ENCODE results near the gene AKAP9.
"Not testable (repeated sequence)": the region's sequence is repeated elsewhere in the genome, so short reads cannot be mapped to it uniquely, and the experiment has no call there.

Gene AKAP9

DNA sequence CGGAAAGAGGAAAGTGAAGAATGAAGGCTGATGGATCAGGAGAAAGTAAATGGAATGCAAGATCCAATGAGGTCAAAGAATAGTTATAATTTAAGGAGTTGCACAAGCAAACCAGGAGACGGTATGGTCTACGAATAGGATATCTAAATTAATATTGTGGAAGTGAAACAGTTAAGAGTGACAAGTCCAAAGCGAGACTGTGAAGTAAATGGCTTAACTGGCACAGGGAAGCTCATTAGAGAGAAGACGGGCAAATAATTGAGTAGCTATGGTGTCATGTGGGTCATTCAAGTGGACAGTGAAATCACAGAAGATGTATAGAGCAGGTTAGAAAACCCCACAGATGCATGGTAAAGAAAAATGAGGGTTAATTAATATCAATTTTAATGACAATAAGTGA, 190.4 kb downstream of the AKAP9 start:
- H3K4me3 ChIP-seq (ENCODE audit: low read length) = no peak overlapping the region
- peaks cover 4% of the 10 kb centered on the region for H3K4me1 ChIP-seq (ENCODE audit: control insufficient read depth, insufficient read depth, low read length)
- H3K36me3 ChIP-seq (ENCODE audit: control insufficient read depth, insufficient read depth, low read length) = peaks cover 5% of the 10 kb centered on the region
- no peaks in the 10 kb centered on the region for H3K27me3 ChIP-seq (ENCODE audit: control insufficient read depth, insufficient read depth, low read length)
- no peak overlapping the region for H3K9ac ChIP-seq (ENCODE audit: low read length)
- no peaks in the 10 kb centered on the region for H3K9me3 ChIP-seq (ENCODE audit: control insufficient read depth, low read length)

DNA sequence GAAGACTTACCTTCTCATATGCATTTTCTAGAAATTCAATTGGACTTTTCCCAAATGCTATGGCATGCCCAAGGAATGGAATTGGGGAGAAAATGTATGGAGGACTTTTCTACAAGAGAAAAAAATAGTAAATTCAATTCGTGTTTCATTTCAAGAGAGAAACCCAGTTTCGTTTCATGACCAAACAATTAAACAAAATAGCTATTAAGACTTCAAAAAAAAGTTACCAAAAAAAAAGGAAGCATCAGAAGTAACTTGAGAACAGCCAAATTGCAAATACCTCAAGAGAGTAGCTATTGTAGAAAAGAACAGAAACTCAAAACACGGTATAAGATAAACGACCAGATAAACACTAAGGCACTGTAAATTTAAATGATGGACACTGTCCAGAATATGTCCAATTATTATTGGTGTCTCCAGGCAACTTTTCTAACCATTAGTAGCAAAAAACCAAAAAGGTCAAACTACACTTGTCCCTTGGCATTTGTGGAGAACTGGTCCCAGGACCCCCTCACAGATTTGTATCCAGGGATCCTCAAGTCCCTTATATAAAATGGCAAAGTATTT, 191.2 kb downstream of the AKAP9 start:
- Histone ChIP-seq H3K4me3 (ENCODE audit: low read length) (no peak overlapping the region), H3K4me1 (ENCODE audit: control insufficient read depth, insufficient read depth, low read length) (peaks cover 4% of the 10 kb centered on the region), H3K9me3 (ENCODE audit: control insufficient read depth, low read length) (no peaks in the 10 kb centered on the region), H3K36me3 (ENCODE audit: control insufficient read depth, insufficient read depth, low read length) (peaks cover 5% of the 10 kb centered on the region), H3K9ac (ENCODE audit: low read length) (no peak overlapping the region), H3K27me3 (ENCODE audit: control insufficient read depth, insufficient read depth, low read length) (no peaks in the 10 kb centered on the region)

DNA sequence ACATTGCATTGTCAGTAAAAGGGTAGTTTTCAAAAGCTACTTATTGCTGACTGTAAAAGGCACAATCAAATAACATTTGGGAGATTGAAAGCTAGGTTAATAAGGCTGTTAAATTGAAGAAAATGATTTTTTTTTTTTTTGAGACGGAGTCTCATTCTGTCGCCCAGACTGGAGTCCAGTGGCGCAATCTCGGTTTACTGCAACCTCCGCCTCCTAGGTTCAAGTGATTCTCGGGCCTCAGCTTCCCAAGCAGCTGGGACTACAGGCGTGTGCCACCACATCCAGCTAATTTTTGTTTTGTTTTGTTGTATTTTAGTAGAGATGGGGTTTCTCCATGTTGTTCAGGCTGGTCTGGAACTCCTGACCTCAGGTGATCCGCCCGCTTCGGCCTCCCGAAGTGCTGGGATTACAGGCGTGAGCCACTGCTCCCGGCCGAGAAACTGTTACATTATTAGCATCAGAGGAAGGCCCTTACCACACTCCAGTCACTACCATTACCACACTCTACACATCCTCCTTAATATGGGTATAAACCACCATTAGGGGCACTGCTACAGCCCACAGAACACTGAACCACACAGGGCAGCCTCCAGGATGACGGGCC, 192.6 kb downstream of the AKAP9 start:
- Histone ChIP-seq H3K36me3 (ENCODE audit: control insufficient read depth, insufficient read depth, low read length) (no peaks in the 10 kb centered on the region), H3K4me1 (ENCODE audit: control insufficient read depth, insufficient read depth, low read length) (peaks cover 4% of the 10 kb centered on the region), H3K27me3 (ENCODE audit: control insufficient read depth, insufficient read depth, low read length) (no peaks in the 10 kb centered on the region), H3K9ac (ENCODE audit: low read length) (peak overlapping the region; percentile 94), H3K4me3 (ENCODE audit: low read length) (peak overlapping the region; percentile 96), H3K9me3 (ENCODE audit: control insufficient read depth, low read length) (no peaks in the 10 kb centered on the region)

DNA sequence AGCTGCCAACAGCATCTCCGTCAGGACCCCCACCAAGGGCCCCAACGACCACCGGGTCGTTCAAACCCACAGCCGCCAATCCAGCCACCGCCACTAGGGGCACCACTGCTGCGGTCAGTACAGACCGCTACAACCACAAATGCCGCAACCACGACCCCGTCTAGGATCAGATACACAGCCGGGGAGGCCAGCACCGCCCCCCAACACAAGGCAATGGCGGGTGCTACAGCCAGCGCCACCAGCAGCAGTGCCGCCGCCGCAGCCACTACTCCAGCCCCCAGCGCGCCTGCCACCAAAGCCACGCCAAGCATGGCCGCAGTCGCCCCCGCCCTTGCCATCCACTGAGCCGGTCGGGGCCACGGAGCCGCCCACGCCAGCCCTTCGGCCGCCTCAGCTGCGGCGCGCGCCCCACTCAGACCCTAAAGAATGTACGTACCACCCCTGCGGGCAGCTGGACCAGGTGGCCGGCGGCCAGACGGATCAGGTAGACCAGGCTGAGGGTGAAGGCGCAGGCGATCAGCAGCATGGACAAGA, 193.1 kb downstream of the AKAP9 start:
- Histone ChIP-seq H3K27me3 (ENCODE audit: control insufficient read depth, insufficient read depth, low read length) (no peaks in the 10 kb centered on the region), H3K4me1 (ENCODE audit: control insufficient read depth, insufficient read depth, low read length) (peaks cover 4% of the 10 kb centered on the region), H3K9ac (ENCODE audit: low read length) (peak overlapping the region; percentile 94), H3K9me3 (ENCODE audit: control insufficient read depth, low read length) (no peaks in the 10 kb centered on the region), H3K4me3 (ENCODE audit: low read length) (peak overlapping the region; percentile 96), H3K36me3 (ENCODE audit: control insufficient read depth, insufficient read depth, low read length) (no peaks in the 10 kb centered on the region)

DNA sequence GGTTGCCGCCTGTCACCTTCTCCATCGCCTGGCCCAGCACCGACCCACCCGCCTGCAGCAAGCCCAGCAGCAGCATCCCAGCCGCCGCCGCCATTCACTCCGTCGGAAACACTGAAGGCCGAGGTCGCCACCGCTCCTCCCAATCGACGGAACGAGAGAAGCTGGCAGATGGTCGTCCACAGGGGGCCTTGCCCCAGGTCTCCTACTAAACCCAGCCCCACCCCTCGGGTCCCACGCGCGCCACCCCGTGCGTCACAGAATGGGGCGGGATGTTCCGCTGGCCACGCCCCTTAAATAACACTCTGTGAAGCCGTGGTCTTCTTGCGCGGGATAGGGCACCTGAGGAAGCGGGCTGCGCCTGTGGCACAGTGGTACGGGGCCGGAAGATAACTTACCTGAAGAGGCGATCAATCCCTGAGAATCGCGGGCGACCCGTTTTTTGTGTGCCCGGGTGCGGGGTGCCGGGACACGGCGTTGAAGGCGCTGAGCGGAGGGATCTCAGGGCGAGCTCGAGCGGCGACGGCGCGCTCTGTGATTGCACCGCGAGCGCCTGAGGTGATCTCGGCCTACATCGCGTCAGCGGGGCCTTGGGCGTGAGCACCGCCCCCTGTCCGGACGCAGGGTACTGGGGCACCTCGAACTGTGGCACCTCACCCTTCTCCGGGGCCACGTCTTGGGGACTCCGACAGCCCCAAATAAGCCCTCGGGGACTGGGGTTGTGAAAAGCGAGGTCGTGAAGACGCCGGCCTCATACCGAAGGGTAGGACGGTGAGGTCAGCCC, 193.8 kb downstream of the AKAP9 start, which contains the start of gene CYP51A1:
Gene CYP51A1, minus strand, starts transcription at position 207 of the 781 bp plus-strand sequence. Its CDS starts 113 bp downstream, at position 94.
- H3K4me3 ChIP-seq (ENCODE audit: low read length) = peak within 1 kb of the TSS; percentile 96
- no peaks in the 10 kb centered on the region for H3K9me3 ChIP-seq (ENCODE audit: control insufficient read depth, low read length)
- H3K36me3 ChIP-seq (ENCODE audit: control insufficient read depth, insufficient read depth, low read length) = no peaks in the 10 kb centered on the region

DNA sequence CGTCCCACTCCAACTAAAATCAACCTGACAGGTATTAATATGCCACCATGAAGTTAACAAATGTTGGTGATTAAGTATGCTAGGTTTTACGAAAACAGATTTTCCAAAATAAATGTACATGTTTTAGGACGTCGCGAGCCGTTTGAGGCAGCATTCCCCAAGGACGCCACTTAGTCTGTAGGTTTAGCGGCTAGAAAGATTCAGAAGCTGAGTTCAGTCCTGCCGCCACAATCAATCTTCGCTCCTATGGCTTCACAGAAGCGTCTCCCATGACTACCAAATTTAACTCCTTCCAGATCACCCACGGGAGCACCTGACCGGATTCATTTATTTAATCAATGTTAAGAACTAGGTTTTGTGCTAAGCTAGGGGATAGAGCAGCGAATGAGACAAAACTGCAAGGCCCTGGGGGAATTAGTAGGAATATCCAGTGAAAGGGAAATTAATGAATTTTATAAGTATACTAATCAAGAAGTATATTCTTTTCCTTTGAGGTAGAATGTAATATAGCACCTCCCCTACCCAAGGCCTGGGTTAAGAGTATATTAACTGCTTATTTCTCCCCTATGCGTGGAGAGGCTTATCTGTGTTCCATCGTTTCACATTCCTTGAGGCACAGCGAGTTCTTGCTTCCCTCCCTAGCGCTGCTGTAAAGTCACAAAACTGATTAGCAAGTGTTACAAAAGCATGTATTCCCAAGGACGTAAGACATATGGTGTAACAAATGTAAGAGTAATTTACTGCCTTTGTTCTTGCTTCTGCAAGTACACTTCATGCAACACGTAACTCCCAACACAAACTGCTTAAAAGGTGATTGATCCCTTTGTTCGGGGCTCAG, 194.6 kb downstream of the AKAP9 start:
- peaks cover 4% of the 10 kb centered on the region for H3K4me1 ChIP-seq (ENCODE audit: control insufficient read depth, insufficient read depth, low read length)
- H3K27me3 ChIP-seq (ENCODE audit: control insufficient read depth, insufficient read depth, low read length) = no peaks in the 10 kb centered on the region
- no peaks in the 10 kb centered on the region for H3K36me3 ChIP-seq (ENCODE audit: control insufficient read depth, insufficient read depth, low read length)
- H3K4me3 ChIP-seq (ENCODE audit: low read length) = peak overlapping the region; percentile 96
- no peaks in the 10 kb centered on the region for H3K9me3 ChIP-seq (ENCODE audit: control insufficient read depth, low read length)
- peak overlapping the region; percentile 94 for H3K9ac ChIP-seq (ENCODE audit: low read length)

More for the DNA sequence above, 193.8 kb downstream of the AKAP9 start, which contains the start of gene CYP51A1:
- Histone ChIP-seq H3K9ac (ENCODE audit: low read length) (peak within 1 kb of the TSS; percentile 94), H3K4me1 (ENCODE audit: control insufficient read depth, insufficient read depth, low read length) (peaks cover 4% of the 10 kb centered on the region), H3K27me3 (ENCODE audit: control insufficient read depth, insufficient read depth, low read length) (no peaks in the 10 kb centered on the region)

DNA sequence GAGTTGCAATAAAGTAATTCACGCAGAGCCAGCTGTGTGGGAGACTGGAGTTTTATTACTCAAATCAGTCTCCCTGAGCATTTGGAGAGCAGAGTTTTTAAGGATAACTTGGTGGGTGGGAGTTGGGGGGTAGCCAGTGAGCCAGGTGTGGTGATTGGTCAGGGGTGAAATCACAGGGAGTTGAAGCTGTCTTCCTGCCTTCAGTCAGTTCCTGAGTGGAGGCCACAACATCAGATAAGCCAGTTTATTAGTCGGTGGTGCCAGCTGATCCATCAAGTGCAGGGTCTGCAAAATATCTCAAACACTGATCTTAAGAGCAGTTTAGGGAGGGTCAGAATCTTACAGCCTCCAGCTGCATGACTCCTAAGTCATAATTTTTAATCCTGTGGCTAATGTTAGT, 196.9 kb downstream of the AKAP9 start:
- H3K27me3 ChIP-seq (ENCODE audit: control insufficient read depth, insufficient read depth, low read length) = no peaks in the 10 kb centered on the region
- H3K36me3 ChIP-seq (ENCODE audit: control insufficient read depth, insufficient read depth, low read length) = no peaks in the 10 kb centered on the region
- H3K4me3 ChIP-seq (ENCODE audit: low read length) = no peak overlapping the region
- peaks cover 3% of the 10 kb centered on the region for H3K4me1 ChIP-seq (ENCODE audit: control insufficient read depth, insufficient read depth, low read length)
- H3K9ac ChIP-seq (ENCODE audit: low read length) = no peak overlapping the region
- H3K9me3 ChIP-seq (ENCODE audit: control insufficient read depth, low read length) = no peaks in the 10 kb centered on the region

DNA sequence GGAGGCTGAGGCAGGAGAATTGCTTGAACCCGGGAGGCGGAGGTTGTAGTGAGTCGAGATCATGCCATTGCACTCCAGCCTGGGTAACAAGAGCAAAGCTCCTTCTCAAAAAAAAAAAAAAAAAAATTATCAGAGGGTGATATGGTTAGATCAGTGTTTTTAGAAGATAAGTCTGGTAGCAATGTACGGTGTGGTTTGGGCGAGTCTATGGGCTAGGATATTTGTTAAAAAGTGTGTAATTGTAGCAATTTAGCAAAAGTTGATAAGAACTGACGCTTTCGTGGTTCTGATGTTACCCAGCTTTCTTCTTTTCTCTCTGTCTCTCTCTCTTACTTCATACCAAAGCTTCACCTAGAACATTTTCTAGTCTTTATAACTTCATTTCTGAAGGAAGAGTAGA, 200.5 kb downstream of the AKAP9 start:
- H3K9me3 ChIP-seq (ENCODE audit: control insufficient read depth, low read length) = no peaks in the 10 kb centered on the region
- no peaks in the 10 kb centered on the region for H3K36me3 ChIP-seq (ENCODE audit: control insufficient read depth, insufficient read depth, low read length)
- no peak overlapping the region for H3K4me3 ChIP-seq (ENCODE audit: low read length)
- H3K27me3 ChIP-seq (ENCODE audit: control insufficient read depth, insufficient read depth, low read length) = no peaks in the 10 kb centered on the region
- H3K4me1 ChIP-seq (ENCODE audit: control insufficient read depth, insufficient read depth, low read length) = no peaks in the 10 kb centered on the region
- H3K9ac ChIP-seq (ENCODE audit: low read length) = no peak overlapping the region

DNA sequence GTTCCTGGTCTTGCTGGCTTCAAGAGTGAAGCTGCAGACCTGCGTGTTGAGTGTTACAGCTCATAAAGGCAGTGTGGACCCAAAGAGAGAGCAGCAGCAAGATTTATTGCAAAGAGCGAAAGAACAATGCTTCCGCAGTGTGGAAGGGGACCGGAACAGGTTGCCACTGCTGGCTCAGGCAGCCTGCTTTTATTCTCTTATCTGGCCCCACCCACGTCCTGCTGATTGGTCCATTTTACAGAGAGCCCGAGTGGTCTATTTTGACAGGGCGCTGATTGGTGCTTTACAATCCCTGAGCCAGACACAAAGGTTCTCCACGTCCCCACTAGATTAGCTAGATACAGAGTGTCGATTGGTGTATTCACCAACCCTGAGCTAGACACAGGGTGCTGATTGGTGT, 202.1 kb downstream of the AKAP9 start:
- not testable (repeated sequence) for H3K4me1 ChIP-seq (ENCODE audit: control insufficient read depth, insufficient read depth, low read length); H3K36me3 ChIP-seq (ENCODE audit: control insufficient read depth, insufficient read depth, low read length); H3K4me3 ChIP-seq (ENCODE audit: low read length); H3K9me3 ChIP-seq (ENCODE audit: control insufficient read depth, low read length); H3K27me3 ChIP-seq (ENCODE audit: control insufficient read depth, insufficient read depth, low read length); H3K9ac ChIP-seq (ENCODE audit: low read length)

DNA sequence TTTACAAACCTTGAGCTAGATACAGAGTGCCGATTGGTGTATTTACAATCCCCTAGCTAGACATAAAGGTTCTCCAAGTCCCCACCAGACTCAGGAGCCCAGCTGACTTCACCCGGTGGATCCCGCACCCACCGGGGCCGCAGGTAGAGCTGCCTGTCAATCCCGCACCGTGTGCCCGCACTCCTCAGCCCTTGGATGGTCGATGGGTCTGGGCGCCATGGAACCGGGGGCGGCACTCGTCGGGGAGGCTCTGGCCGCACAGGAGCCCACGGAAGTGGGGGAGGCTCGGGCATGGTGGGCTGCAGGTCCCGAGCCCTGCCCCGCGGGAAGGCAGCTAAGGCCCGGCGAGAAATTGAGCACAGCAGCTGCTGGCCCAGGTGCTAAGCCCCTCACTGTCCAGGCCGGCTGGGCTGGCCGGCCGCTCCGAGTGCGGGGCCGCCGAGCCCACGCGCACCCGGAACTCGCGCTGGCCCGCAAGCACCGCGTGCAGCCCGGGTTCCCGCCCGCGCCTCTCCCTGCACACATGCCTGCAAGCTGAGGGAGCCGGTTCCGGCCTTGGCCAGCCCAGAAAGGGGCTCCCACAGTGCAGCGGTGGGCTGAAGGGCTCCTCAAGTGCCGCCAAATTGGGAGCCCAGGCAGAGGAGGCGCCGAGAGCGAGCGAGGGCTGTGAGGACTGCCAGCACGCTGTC, 202.7 kb downstream of the AKAP9 start:
- H3K4me3 ChIP-seq (ENCODE audit: low read length); H3K36me3 ChIP-seq (ENCODE audit: control insufficient read depth, insufficient read depth, low read length); H3K4me1 ChIP-seq (ENCODE audit: control insufficient read depth, insufficient read depth, low read length); H3K9ac ChIP-seq (ENCODE audit: low read length); H3K27me3 ChIP-seq (ENCODE audit: control insufficient read depth, insufficient read depth, low read length); H3K9me3 ChIP-seq (ENCODE audit: control insufficient read depth, low read length): not testable (repeated sequence)

DNA sequence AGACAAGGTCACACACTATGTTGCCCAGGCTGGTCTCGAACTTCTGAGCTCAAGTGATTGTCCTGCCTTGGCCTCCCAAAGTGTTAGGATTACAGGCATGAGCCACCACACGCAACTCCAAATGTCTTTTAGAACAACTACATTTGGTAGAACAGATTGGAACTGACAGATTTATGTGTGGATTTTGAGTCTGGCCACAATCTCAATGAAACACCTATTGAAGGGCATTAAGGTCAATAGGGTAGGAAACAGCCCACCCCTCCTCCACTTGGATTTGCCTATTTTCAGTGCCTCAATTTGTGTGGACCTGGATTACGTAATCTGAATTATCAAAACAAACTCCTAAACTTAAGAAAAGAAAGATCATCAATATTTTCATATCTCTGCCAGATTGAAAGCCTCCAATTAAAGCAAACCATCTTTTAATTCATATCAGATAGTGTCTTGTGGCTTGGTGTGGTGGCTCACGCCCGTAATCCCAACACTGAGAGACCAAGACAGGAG, 209.1 kb downstream of the AKAP9 start:
- no peak overlapping the region for H3K4me3 ChIP-seq (ENCODE audit: low read length)
- no peaks in the 10 kb centered on the region for H3K36me3 ChIP-seq (ENCODE audit: control insufficient read depth, insufficient read depth, low read length)
- no peaks in the 10 kb centered on the region for H3K27me3 ChIP-seq (ENCODE audit: control insufficient read depth, insufficient read depth, low read length)
- H3K9me3 ChIP-seq (ENCODE audit: control insufficient read depth, low read length) = no peaks in the 10 kb centered on the region
- H3K9ac ChIP-seq (ENCODE audit: low read length) = no peak overlapping the region
- H3K4me1 ChIP-seq (ENCODE audit: control insufficient read depth, insufficient read depth, low read length) = no peaks in the 10 kb centered on the region

Measured in mucosa of stomach (tissue), 1 donor.